ENCODE measurements around the gene DLG2.

DNA sequence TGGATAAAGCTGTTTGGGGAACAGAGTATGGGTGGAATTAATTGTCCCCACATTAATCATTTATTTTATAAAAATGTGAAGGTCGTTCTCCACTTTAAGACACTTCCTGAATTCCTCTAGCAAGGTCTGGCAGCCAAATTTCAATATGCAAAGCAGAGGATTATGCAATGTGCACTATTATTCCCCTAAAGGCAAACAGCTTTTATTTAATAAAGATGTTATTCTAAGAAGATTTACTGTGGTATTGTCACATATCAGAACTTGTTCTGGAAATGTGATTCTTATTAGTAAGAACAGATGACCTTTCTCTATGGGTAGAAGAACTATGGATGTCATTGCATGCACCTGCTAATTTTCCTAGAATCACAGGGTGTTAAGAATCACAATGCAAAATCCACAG, 1212.2 kb downstream of the DLG2 start:
- TF ChIP-seq POLR2AphosphoS5 (IDR thresholded peaks at IDR 0.05; ENCODE audit: low read depth, low read length) (no peak), REST (IDR thresholded peaks at IDR 0.05; ENCODE audit: insufficient read depth in 1 of 2, low read depth in 2 of 2, low read length in 2 of 2) (no peak)
